ENCODE data around the gene CSRP2. TPM values are rescaled to one million over a fixed set of nuclear protein-coding genes. Genes with fewer than 3 reads are reported as not detected.

Gene CSRP2
- total RNA-seq, 1 donor from 2014 or later: 119 TPM

DNA sequence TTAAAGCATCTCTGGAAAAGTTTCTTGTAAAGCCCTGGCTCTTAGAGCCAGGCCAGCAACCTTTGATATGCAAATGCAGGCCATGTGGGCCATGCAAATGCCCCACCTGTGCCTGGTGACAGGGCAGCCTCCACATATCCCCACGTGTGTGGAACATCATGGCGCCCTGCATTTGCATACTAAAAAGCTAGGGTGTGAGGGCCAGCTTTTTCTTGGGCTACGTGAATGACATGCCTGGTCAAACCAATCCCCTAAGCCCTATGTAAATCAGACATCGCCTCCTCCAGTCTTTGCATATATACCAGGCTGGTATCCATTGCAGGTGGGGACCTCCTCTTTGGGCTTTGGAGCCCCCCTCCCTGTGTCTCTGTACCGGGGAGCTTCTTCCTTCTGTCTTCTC lies 6.4 kb downstream of the CSRP2 start:
- TF ChIP-seq, protein P1, sequence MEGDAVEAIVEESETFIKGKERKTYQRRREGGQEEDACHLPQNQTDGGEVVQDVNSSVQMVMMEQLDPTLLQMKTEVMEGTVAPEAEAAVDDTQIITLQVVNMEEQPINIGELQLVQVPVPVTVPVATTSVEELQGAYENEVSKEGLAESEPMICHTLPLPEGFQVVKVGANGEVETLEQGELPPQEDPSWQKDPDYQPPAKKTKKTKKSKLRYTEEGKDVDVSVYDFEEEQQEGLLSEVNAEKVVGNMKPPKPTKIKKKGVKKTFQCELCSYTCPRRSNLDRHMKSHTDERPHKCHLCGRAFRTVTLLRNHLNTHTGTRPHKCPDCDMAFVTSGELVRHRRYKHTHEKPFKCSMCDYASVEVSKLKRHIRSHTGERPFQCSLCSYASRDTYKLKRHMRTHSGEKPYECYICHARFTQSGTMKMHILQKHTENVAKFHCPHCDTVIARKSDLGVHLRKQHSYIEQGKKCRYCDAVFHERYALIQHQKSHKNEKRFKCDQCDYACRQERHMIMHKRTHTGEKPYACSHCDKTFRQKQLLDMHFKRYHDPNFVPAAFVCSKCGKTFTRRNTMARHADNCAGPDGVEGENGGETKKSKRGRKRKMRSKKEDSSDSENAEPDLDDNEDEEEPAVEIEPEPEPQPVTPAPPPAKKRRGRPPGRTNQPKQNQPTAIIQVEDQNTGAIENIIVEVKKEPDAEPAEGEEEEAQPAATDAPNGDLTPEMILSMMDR (conservative IDR thresholded peaks at IDR 0.05; ENCODE audit: low read depth, low read length): no peak
- no peak overlapping the region for H3K4me3 ChIP-seq (ENCODE audit: low read depth, low read length)
- DNase-seq (ENCODE audit: low read depth): no peak

DNA sequence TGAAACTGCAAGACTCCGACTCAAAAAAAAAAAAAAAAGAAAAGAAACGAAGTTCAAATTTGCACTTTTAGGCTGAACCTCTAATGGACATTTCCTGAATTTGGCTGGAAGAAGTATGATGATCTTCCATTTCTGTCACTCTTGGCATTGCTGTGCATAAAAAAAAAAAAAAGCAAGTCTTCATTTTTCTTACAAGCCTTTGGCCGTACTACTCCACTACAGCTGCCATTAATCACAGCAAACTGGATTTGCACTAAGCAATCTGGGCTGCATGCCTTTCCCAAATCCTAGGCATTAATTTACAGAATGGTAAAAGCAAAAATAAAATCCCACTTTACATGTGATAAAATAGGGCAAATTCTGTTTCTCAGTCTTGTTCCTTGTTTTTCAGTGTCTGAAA lies 7.1 kb downstream of the CSRP2 start:
- H3K4me3 ChIP-seq (ENCODE audit: low read depth, low read length): no peak overlapping the region
- TF ChIP-seq, protein P1 (conservative IDR thresholded peaks at IDR 0.05; ENCODE audit: low read depth, low read length): no peak
- no peak for DNase-seq (ENCODE audit: low read depth)

GRCh38 chr12:76871082-76871481 lies 7.7 kb downstream of the CSRP2 start:
- no peak for DNase-seq (ENCODE audit: low read depth)
- H3K4me3 ChIP-seq (ENCODE audit: low read depth, low read length): no peak overlapping the region
- TF ChIP-seq, protein P1 (conservative IDR thresholded peaks at IDR 0.05; ENCODE audit: low read depth, low read length): no peak

- no peak for DNase-seq (ENCODE audit: low read depth)
- TF ChIP-seq, protein P1 (conservative IDR thresholded peaks at IDR 0.05; ENCODE audit: low read depth, low read length): no peak
- no peak overlapping the region for H3K4me3 ChIP-seq (ENCODE audit: low read depth, low read length)
These were observed 12.1 kb downstream of the CSRP2 start for GRCh38 chr12:76866726-76867125.

- DNase-seq (ENCODE audit: low read depth): no peak
- H3K4me3 ChIP-seq (ENCODE audit: low read depth, low read length): no peak overlapping the region
- TF ChIP-seq, protein P1 (conservative IDR thresholded peaks at IDR 0.05; ENCODE audit: low read depth, low read length): no peak
These were observed 12.7 kb downstream of the CSRP2 start for GRCh38 chr12:76866151-76866567.

DNA sequence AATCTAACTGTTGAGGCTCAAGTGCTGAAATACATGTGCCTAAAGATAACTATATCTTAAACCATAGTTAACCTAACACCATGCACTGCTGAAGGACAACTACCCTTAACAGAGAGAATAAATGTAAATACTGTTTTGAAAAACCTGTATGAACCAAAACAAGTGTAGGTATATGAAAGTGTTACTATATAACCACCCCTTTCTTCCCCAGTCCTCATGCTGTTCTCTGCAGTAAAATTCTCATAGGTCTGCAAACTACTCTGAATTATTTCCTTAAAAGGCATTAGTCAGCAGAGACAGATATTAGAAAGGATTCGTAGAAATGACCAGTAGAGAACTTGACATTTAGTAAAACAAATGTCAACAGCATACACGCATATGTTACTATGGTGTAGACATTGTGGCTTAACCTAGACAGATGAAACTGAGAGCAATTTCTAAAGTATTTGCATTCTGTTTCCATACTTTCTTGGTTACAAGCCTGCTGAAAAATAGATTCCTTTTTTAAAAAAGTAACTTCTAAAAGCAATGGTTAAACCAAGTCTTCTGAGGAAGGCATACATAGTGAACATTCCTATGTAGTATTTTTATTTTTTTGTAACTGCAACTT lies 13.9 kb downstream of the CSRP2 start:
- DNase-seq (ENCODE audit: low read depth): no peak
- TF ChIP-seq, protein P1 (conservative IDR thresholded peaks at IDR 0.05; ENCODE audit: low read depth, low read length): no peak
- no peak overlapping the region for H3K4me3 ChIP-seq (ENCODE audit: low read depth, low read length)

DNA sequence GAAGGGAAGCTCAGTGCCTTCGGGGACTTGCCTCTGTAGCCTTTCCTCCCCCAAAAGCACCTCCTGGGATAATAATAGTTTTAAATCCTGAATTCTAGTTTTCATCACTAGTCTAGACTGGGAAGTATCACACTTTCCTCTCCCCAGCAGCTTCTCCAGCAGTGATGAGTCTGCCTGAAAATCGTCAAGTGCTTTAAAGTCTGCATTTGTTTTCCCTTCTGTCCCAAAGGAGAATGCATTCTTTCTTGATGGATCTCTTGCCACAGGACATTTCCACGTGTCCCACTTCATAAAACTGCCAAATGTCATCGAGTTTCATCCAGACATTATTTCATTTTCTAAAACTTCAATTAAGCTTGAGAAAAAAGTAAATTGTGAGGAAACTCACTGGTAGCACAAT lies 15.0 kb downstream of the CSRP2 start:
- H3K4me3 ChIP-seq (ENCODE audit: low read depth, low read length): no peak overlapping the region
- DNase-seq (ENCODE audit: low read depth): no peak
- TF ChIP-seq, protein P1 (conservative IDR thresholded peaks at IDR 0.05; ENCODE audit: low read depth, low read length): no peak
